PC-3 (cell line): ENCODE data around the gene LARP4B. TPM values are rescaled to one million over a fixed set of nuclear protein-coding genes. Genes with fewer than 3 reads are reported as not detected.

Experiments used
- ATAC-seq: fragments of 200-7000 bp; cut with Tn5 transposase; 2 replicates; pipeline ENCODE4 v1.9.1; 2020; ENCODE audit warnings: mild to moderate bottlenecking, moderate library complexity
- BruUV-seq: library from RNA; stranded (reverse); fragments of 400-500 nt; replicated peaks from 2 replicates; lab custom pipeline; 2021; lab: Mats Ljungman, UMichigan
- CTCF ChIA-PET: fragments of 300-600 bp; sonication (Branson Sonifier 250); formaldehyde crosslinking; loops from one replicate; lab custom pipeline; 2022; ENCODE audit warnings: antibody characterized with exemption; lab: Charles Lee
- POLR2A ChIA-PET: fragments of 300-600 bp; sonication (Branson Sonifier 250); formaldehyde crosslinking; loops from one replicate; lab custom pipeline; 2022; ENCODE audit warnings: antibody characterized with exemption; ENCODE audit not compliant: unreplicated experiment; lab: Charles Lee
- DNase-seq: peaks from one replicate; pipeline ENCODE4 v3.0.0-alpha.2; 2015
- H2AFZ ChIP-seq: fragments of 300-600 bp; sonication (generic); 2 replicates; pipeline ENCODE4 v1.6.0; 2016; ENCODE audit warnings: antibody characterized with exemption, low read length
- H3F3A ChIP-seq: fragments of 300-600 bp; sonication (generic); one replicate; pipeline ENCODE4 v1.6.0; 2017; ENCODE audit warnings: antibody characterized with exemption, low read length, control low read depth, mild to moderate bottlenecking; ENCODE audit not compliant: unreplicated experiment
- H3K27ac ChIP-seq: fragments of 300-600 bp; sonication (generic); 2 replicates; pipeline ENCODE4 v1.5.1; 2016; ENCODE audit warnings: mild to moderate bottlenecking, low read length
- H3K27me3 ChIP-seq: fragments of 300-600 bp; sonication (generic); 2 replicates; pipeline ENCODE4 v1.6.1; 2016; ENCODE audit warnings: low read length, mixed read lengths
- H3K36me3 ChIP-seq: fragments of 300-600 bp; sonication (generic); 2 replicates; pipeline ENCODE4 v1.6.1; 2016; ENCODE audit warnings: low read depth, mixed run types, low read length, mixed read lengths
- H3K4me1 ChIP-seq: fragments of 300-600 bp; sonication (generic); 2 replicates; pipeline ENCODE4 v1.5.1; 2016; ENCODE audit warnings: low read length; ENCODE audit not compliant: insufficient read depth
- H3K4me2 ChIP-seq: fragments of 300-600 bp; sonication (generic); 2 replicates; pipeline ENCODE4 v1.6.0; 2016; ENCODE audit warnings: low read length
- H3K4me3 ChIP-seq: fragments of 300-600 bp; sonication (generic); 2 replicates; pipeline ENCODE4 v1.5.1; 2016; ENCODE audit warnings: mild to moderate bottlenecking, low read length, mixed read lengths
- H3K79me2 ChIP-seq: fragments of 300-600 bp; sonication (generic); 2 replicates; pipeline ENCODE4 v1.6.1; 2017; ENCODE audit warnings: low read length, mixed read lengths
- H3K9ac ChIP-seq: fragments of 300-600 bp; sonication (generic); 2 replicates; pipeline ENCODE4 v1.6.0; 2016; ENCODE audit warnings: mild to moderate bottlenecking, low read length
- H3K9me2 ChIP-seq: fragments of 300-600 bp; sonication (generic); replicated peaks from 2 replicates; pipeline ENCODE4 v1.6.1; 2016; ENCODE audit warnings: mixed run types, low read length, mixed read lengths
- H3K9me3 ChIP-seq: fragments of 300-600 bp; sonication (generic); 2 replicates; pipeline ENCODE4 v1.6.1; 2016; ENCODE audit warnings: low read length, mixed read lengths
- H4K20me1 ChIP-seq: fragments of 300-600 bp; sonication (generic); 2 replicates; pipeline ENCODE4 v1.6.1; 2016; ENCODE audit warnings: low read length, mixed read lengths
- CTCF ChIP-seq: fragments of 300-600 bp; sonication (generic); conservative IDR thresholded peaks from 2 replicates; pipeline ENCODE4 v1.5.1; 2017; ENCODE audit warnings: antibody characterized with exemption, low read depth, mild to moderate bottlenecking, low read length
- EZH2 ChIP-seq: fragments of 300-600 bp; sonication (generic); IDR thresholded peaks from one replicate; pipeline ENCODE4 v1.6.1; 2017; ENCODE audit warnings: antibody characterized with exemption, mild to moderate bottlenecking, low read length; ENCODE audit not compliant: unreplicated experiment
- EZH2phosphoT487 ChIP-seq: fragments of 300-600 bp; sonication (generic); IDR thresholded peaks from 2 replicates; pipeline ENCODE4 v1.6.1; 2018; ENCODE audit warnings: mild to moderate bottlenecking, antibody characterized with exemption, low read length, borderline replicate concordance
- intact Hi-C: fragments of 100-400 bp; cut with micrococcal nuclease; formaldehyde crosslinking; loops from 2 replicates; pipeline ENCODE4 v1.9.0; 2023
- total RNA-seq: library from RNA; depleted of rRNA; stranded (reverse); fragments of >200 nt; gene quantifications from 2 replicates; pipeline ENCODE4 v1.2.3, GENCODE V29; 2014

The LARP4B gene
- total RNA-seq, 1 experiment from 2014 or later, result 33.9 TPM

DNA sequence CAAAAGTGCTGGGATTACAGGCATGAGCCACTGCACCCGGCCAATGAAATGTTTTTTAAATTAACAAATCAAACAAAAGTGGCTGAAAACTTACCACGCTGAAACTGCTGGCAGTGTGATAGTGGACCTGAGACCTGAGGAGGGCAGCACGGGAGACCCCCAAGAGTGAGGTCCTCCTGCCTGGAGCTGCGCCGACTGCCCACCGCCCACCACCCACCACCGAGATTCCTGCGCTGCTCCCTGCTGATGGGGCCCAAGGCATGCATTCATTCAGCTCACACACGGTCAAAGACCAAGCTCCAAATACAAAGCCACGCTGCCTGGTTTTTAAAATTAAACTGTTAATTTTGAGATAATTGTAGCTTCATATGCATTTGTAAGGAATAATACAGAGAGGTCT is 16.4 kb upstream of the LARP4B start:
- no peak for TF ChIP-seq CTCF
- no peak for TF ChIP-seq EZH2
- no peak for TF ChIP-seq EZH2phosphoT487
- Histone ChIP-seq H3K4me1 (no peaks in the 10 kb centered on the region), H3K4me2 (no peak overlapping the region), H3K9ac (no peak overlapping the region), H4K20me1 (no peaks in the 10 kb centered on the region), H3K79me2 (no peaks in the 10 kb centered on the region), H3K27ac (no peak overlapping the region), H3K9me3 (no peaks in the 10 kb centered on the region), H3K9me2 (no peaks in the 10 kb centered on the region), H3K4me3 (no peak overlapping the region), H3K27me3 (no peaks in the 10 kb centered on the region), H3K36me3 (no peaks in the 10 kb centered on the region), H2AFZ (no peak overlapping the region), H3F3A (no peaks in the 10 kb centered on the region)
- intact Hi-C loops, result no loop called here
- DNase-seq (no peak), ATAC-seq (no peak)
- BruUV-seq, result no TSS peak
- ChIA-PET POLR2A (no interaction called here), CTCF (no interaction called here)

- intact Hi-C loops, result no loop called here
- TF ChIP-seq EZH2 (no peak), CTCF (no peak), EZH2phosphoT487 (no peak)
- H3K36me3 ChIP-seq, result no peaks in the 10 kb centered on the region
- H3K27me3 ChIP-seq, result no peaks in the 10 kb centered on the region
- H3K9me2 ChIP-seq, result no peaks in the 10 kb centered on the region
- ChIA-PET CTCF (interaction anchor here (0.6 kb wide), 1 partner anchor 804 kb away, joined by 4 read pairs; no protein-coding TSS in a partner anchor), POLR2A (no interaction called here)
- H3K9ac ChIP-seq, result no peak overlapping the region
- BruUV-seq, result no TSS peak
- H2AFZ ChIP-seq, result no peak overlapping the region
- no peak overlapping the region for H3K27ac ChIP-seq
- no peaks in the 10 kb centered on the region for H3K9me3 ChIP-seq
- H3K4me2 ChIP-seq, result no peak overlapping the region
- no peak overlapping the region for H3K4me3 ChIP-seq
- no peaks in the 10 kb centered on the region for H3F3A ChIP-seq
- H3K4me1 ChIP-seq, result no peaks in the 10 kb centered on the region
- H4K20me1 ChIP-seq, result no peaks in the 10 kb centered on the region
- ATAC-seq (no peak; the same call in 1 of the 2 replicates), DNase-seq (no peak)
- no peaks in the 10 kb centered on the region for H3K79me2 ChIP-seq
These were observed 15.5 kb upstream of the LARP4B start for GRCh38 chr10:947051-947450.

- no peak for TF ChIP-seq EZH2phosphoT487
- TF ChIP-seq CTCF, result no peak
- no peak for TF ChIP-seq EZH2
- ATAC-seq, result no peak
- intact Hi-C loops, result no loop called here
- Histone ChIP-seq H3K9ac (no peak overlapping the region), H3K9me3 (no peaks in the 10 kb centered on the region), H3K36me3 (no peaks in the 10 kb centered on the region), H3K27ac (no peak overlapping the region), H3K9me2 (no peaks in the 10 kb centered on the region), H3K27me3 (no peaks in the 10 kb centered on the region), H3K4me2 (no peak overlapping the region), H4K20me1 (no peaks in the 10 kb centered on the region), H3K4me3 (no peak overlapping the region), H3K79me2 (no peaks in the 10 kb centered on the region), H2AFZ (no peak overlapping the region), H3K4me1 (no peaks in the 10 kb centered on the region), H3F3A (no peaks in the 10 kb centered on the region)
- CTCF ChIA-PET, result no interaction called here
- BruUV-seq, result no TSS peak
- DNase-seq, result no peak
- POLR2A ChIA-PET, result no interaction called here
These were observed 14.3 kb upstream of the LARP4B start for GRCh38 chr10:945778-946177.
